Adipose tissue (tissue), 3 donors: ENCODE measurements around the gene BNIP2. TPM values are rescaled to one million over a fixed set of nuclear protein-coding genes. Genes with fewer than 3 reads are reported as not detected.
"Not testable (repeated sequence)": the region's sequence is repeated elsewhere in the genome, so short reads cannot be mapped to it uniquely, and the experiment has no call there.

ENCODE experiments used
- H3K27ac ChIP-seq: one replicate; pipeline ENCODE4 v1.5.1; 2013; ENCODE audit warnings: low read depth, low read length
- WGBS, 3 donors: extraction: QIAGEN DNeasy Blood & Tissue Kit; methylation state at CpG; one replicate each; pipeline ENCODE4 v1.1.7; 2013; 5-methylcytosine and 5-hydroxymethylcytosine counted together
- polyA plus RNA-seq, 3 donors: library from polyadenylated mRNA; stranded (reverse); fragments of 200-250 nt; gene quantifications; one replicate each; pipeline ENCODE4 v1.2.3, GENCODE V29; 2013
- donor health status: healthy with polysubstance abuse.
- donor health status: Bipolar disorder and iron deficiency.
- donor health status: healthy.

BNIP2 gene
- 10 to 100 TPM; 19.6 to 50.7 (median 47.5) TPM for polyA plus RNA-seq

- H3K27ac ChIP-seq: peak within 1 kb of the TSS; percentile 98
- 0% methylated on average over 74 to 78 of the region's 78 CpGs for WGBS, 3 donors
These were observed at the start of gene BNIP2 for GRCh38 chr15:59688782-59689625. Gene BNIP2, minus strand, starts transcription at chr15:59689320. Its CDS starts 6,863 bp downstream, at chr15:59682457.

GRCh38 chr15:59738676-59739075 lies 49.6 kb upstream of the BNIP2 start:
- 49 to 91% (median 91%) methylated on average over 7 of the region's 7 CpGs for WGBS, 3 donors
- no peak overlapping the region for H3K27ac ChIP-seq

GRCh38 chr15:59736181-59736580 lies 47.1 kb upstream of the BNIP2 start:
- WGBS, 3 donors: 79 to 87% (median 79%) methylated on average over 7 of the region's 7 CpGs
- no peak overlapping the region for H3K27ac ChIP-seq

- WGBS, 3 donors: 23 to 33% (median 29%) methylated on average over 3 of the region's 3 CpGs
- no peak overlapping the region for H3K27ac ChIP-seq
These were observed 36.0 kb upstream of the BNIP2 start for GRCh38 chr15:59725151-59725486.

GRCh38 chr15:59723687-59724346 lies 34.7 kb upstream of the BNIP2 start:
- no peak overlapping the region for H3K27ac ChIP-seq
- 81 to 85% (median 81%) methylated on average over 7 of the region's 7 CpGs for WGBS, 3 donors

GRCh38 chr15:59722476-59722875 lies 33.4 kb upstream of the BNIP2 start:
- 55 to 73% (median 70%) methylated on average over 7 of the region's 7 CpGs for WGBS, 3 donors
- H3K27ac ChIP-seq: no peak overlapping the region

GRCh38 chr15:59722037-59722436 lies 32.9 kb upstream of the BNIP2 start:
- no peak overlapping the region for H3K27ac ChIP-seq
- 77 to 82% (median 79%) methylated on average over 7 of the region's 7 CpGs for WGBS, 3 donors

- WGBS, 3 donors: 73 to 87% (median 84%) methylated on average over 2 of the region's 2 CpGs
- no peak overlapping the region for H3K27ac ChIP-seq
These were observed 32.3 kb upstream of the BNIP2 start for GRCh38 chr15:59721411-59721810.

GRCh38 chr15:59713177-59713576 lies 24.1 kb upstream of the BNIP2 start:
- 85 to 92% (median 87%) methylated on average over 3 of the region's 3 CpGs for WGBS, 3 donors
- H3K27ac ChIP-seq: no peak overlapping the region

GRCh38 chr15:59711451-59712243 lies 22.5 kb upstream of the BNIP2 start:
- H3K27ac ChIP-seq: no peak overlapping the region
- 48 to 60% (median 59%) methylated on average over 4 of the region's 4 CpGs for WGBS, 3 donors

- no peak overlapping the region for H3K27ac ChIP-seq
- 93 to 95% (median 95%) methylated on average over 4 of the region's 4 CpGs for WGBS, 3 donors
These were observed 18.5 kb upstream of the BNIP2 start for GRCh38 chr15:59707619-59708018.

- 71 to 81% (median 77%) methylated on average over 6 of the region's 6 CpGs for WGBS, 3 donors
These were observed 15.1 kb upstream of the BNIP2 start for GRCh38 chr15:59703979-59704796.

GRCh38 chr15:59702351-59702750 lies 13.2 kb upstream of the BNIP2 start:
- no peak overlapping the region for H3K27ac ChIP-seq

More at GRCh38 chr15:59703979-59704796, 15.1 kb upstream of the BNIP2 start:
- no peak overlapping the region for H3K27ac ChIP-seq

- 77 to 80% (median 79%) methylated on average over 4 of the region's 4 CpGs for WGBS, 3 donors
- no peak overlapping the region for H3K27ac ChIP-seq
These were observed 12.8 kb upstream of the BNIP2 start for GRCh38 chr15:59701880-59702279.

GRCh38 chr15:59699810-59700431 lies 10.8 kb upstream of the BNIP2 start:
- 55 to 75% (median 75%) methylated on average over 4 of the region's 4 CpGs for WGBS, 3 donors
- H3K27ac ChIP-seq: no peak overlapping the region

GRCh38 chr15:59698065-59698464 lies 8.9 kb upstream of the BNIP2 start:
- 79 to 87% (median 86%) methylated on average over 4 of the region's 4 CpGs for WGBS, 3 donors

GRCh38 chr15:59696332-59696731 lies 7.2 kb upstream of the BNIP2 start:
- H3K27ac ChIP-seq: no peak overlapping the region
- 60 to 89% (median 86%) methylated on average over 4 of the region's 4 CpGs for WGBS, 3 donors

More at GRCh38 chr15:59698065-59698464, 8.9 kb upstream of the BNIP2 start:
- not testable (repeated sequence) for H3K27ac ChIP-seq

GRCh38 chr15:59694779-59695178 lies 5.7 kb upstream of the BNIP2 start:
- H3K27ac ChIP-seq: no peak overlapping the region
- 86 to 97% (median 92%) methylated on average over 1 of the region's 1 CpG for WGBS, 3 donors
